Thyroid gland (tissue), 4 donors: ENCODE results near the gene ACP7.
"Not testable (repeated sequence)": the region's sequence is repeated elsewhere in the genome, so short reads cannot be mapped to it uniquely, and the experiment has no call there.

ENCODE experiments used
- POLR2A ChIP-seq, 2 donors: fragments of 450-650 bp; IDR thresholded peaks; one replicate each; pipeline ENCODE4 v1.6.1; 2017; ENCODE audit warnings: antibody characterized with exemption in 2 of 2, mild to moderate bottlenecking in 2 of 2, moderate library complexity in 1 of 2
- TF ChIP-seq, protein P1 (sequence below), 6 experiments: fragments of 200-600 bp in 3 of 6; fragments of 450-650 bp in 3 of 6; sonication (generic) in 3 of 6; IDR thresholded peaks; one replicate each; pipeline ENCODE4 v1.5.1; 2016 to 2019; ENCODE audit warnings: antibody characterized with exemption in 6 of 6, mild to moderate bottlenecking in 2 of 6, inconsistent platforms in 1 of 6, moderate library complexity in 1 of 6

DNA sequence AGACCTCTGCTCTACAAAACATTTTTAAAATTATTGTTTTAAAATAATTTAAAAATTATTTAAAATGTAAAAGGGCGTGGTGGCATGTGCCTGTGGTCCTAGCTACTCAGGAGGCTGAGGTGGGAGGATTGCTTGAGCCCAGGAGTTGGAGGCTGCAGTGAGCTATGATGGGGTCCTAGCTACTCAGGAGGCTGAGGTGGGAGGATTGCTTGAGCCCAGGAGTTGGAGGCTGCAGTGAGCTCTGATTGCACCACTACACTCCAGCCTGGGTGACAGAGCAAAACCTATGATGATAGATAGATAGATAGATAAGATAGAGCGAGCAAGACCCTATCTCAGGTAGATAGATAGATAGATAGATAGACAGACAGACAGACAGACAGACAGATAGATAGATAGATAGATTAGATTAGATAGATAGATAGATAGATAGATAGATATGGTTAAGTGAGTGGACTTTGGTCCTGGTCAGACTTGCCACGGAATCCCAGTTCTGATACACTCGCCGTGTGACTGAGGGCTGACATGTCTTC is 59.7 kb downstream of the ACP7 start:
- TF ChIP-seq, protein P1, sequence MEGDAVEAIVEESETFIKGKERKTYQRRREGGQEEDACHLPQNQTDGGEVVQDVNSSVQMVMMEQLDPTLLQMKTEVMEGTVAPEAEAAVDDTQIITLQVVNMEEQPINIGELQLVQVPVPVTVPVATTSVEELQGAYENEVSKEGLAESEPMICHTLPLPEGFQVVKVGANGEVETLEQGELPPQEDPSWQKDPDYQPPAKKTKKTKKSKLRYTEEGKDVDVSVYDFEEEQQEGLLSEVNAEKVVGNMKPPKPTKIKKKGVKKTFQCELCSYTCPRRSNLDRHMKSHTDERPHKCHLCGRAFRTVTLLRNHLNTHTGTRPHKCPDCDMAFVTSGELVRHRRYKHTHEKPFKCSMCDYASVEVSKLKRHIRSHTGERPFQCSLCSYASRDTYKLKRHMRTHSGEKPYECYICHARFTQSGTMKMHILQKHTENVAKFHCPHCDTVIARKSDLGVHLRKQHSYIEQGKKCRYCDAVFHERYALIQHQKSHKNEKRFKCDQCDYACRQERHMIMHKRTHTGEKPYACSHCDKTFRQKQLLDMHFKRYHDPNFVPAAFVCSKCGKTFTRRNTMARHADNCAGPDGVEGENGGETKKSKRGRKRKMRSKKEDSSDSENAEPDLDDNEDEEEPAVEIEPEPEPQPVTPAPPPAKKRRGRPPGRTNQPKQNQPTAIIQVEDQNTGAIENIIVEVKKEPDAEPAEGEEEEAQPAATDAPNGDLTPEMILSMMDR (IDR thresholded peaks at IDR 0.05), result not testable (repeated sequence)
- not testable (repeated sequence) for TF ChIP-seq POLR2A (IDR thresholded peaks at IDR 0.05)
